ENCODE results near the gene FAM107A.

The FAM107A gene

GRCh38 chr3:58581328-58582091, 4.3 kb upstream of the FAM107A start:
- H3K27ac ChIP-seq, result no peak overlapping the region
- no peak for TF ChIP-seq ZFX (IDR thresholded peaks at IDR 0.05)
- no peak for TF ChIP-seq CTCF (conservative IDR thresholded peaks at IDR 0.05)

GRCh38 chr3:58580826-58581327, 3.7 kb upstream of the FAM107A start:
- TF ChIP-seq CTCF (conservative IDR thresholded peaks at IDR 0.05) (no peak), ZFX (IDR thresholded peaks at IDR 0.05) (no peak)
- no peak overlapping the region for H3K27ac ChIP-seq

DNA sequence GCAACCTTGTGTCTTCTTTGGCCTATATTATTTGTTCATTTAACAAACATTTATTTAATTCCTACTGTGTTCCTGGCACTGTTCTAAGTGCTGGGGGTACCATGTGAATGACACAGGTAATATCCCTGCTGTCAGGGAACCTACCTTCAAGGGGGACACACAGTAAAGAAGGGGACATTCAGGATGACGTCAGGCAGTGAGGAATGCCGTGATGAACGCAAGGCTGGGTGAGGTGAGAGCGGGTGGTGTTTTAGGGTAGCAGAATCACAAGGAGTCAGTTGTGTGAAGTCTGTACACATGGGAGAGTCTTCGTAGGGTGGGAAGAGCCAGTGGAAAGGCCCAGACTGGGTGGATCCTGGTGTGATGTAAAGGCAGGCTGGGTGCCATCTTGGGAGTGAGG, 1.7 kb upstream of the FAM107A start:
- no peak overlapping the region for H3K27ac ChIP-seq

DNA sequence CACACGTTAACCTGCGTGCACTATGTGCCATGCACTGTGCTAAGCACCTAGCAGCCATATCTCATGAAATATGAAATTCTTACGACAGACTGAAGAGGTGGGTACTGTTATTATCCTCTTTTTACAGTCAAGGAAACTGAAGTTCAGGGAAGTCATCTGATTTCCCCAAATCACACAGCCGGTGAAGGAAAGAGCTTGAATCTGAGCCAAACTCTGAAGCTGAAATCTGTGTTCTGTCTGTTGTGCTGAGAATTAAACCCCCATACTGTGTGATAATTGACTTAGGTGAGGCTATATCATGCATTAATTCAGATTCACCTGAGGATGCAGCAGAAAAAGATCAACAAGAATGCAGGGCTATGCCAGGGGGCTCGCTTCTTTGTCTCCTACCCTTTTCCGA, 475 bp downstream of the FAM107A start:
- no peak overlapping the region for H3K27ac ChIP-seq
- TF ChIP-seq ZFX (IDR thresholded peaks at IDR 0.05), result no peak
- TF ChIP-seq CTCF (conservative IDR thresholded peaks at IDR 0.05), result no peak

More for the DNA sequence above, 1.7 kb upstream of the FAM107A start:
- TF ChIP-seq CTCF (conservative IDR thresholded peaks at IDR 0.05) (no peak), ZFX (IDR thresholded peaks at IDR 0.05) (no peak)

DNA sequence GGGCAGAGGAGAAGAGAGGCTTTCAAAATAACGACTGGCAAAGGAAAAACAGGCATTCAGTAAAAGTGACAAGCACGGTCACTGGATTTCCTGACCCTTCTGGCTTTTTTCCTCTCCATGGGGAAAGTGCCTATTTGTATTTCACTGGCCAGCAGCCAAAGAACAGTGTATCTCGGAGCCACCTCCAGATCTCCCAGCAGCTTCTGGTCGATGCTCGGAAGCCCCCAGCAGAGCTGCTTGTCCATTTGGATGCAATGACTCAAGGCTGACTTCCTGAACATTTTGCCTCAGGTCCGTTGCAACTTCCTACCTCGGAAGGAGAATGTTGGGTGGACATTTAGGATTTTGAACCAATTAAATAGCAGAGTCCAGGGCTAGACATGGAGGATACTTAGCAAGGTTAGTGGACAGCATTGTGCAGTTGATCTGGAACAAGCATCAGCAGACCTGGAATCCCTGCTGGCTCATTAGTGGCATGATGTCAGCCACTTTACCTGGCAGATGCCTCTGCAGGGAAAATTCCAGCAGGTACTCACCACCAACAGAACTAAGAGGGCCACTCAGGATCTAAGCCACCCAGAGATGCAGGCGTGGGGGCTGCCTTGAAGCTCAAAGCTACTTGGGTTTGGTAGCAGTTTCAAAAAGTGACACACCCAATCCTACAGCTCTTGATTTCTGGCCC, 1.1 kb downstream of the FAM107A start:
- TF ChIP-seq CTCF (conservative IDR thresholded peaks at IDR 0.05) (no peak), ZFX (IDR thresholded peaks at IDR 0.05) (no peak)
- H3K27ac ChIP-seq, result no peak overlapping the region

DNA sequence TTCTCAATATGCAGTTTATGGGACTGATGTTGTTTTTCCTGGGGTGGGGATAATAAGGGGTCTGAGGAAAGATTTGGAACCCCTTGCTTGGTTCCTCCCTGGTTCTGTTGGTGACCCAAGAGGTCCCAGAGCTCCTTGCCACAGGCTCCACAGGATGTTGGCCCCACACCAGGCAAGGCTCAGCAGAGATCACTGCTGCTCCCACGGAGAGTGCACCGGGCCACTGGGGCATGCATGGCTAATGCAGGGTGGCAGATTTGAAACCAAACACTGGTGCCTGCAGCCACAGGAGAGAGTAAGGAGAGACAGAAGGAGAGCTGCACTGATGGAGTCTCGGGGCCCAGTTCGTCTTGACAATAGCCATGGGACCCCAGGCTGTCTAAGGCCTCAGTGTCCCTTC, 2.5 kb downstream of the FAM107A start:
- TF ChIP-seq CTCF (conservative IDR thresholded peaks at IDR 0.05), result no peak
- no peak for TF ChIP-seq ZFX (IDR thresholded peaks at IDR 0.05)
- H3K27ac ChIP-seq, result no peak overlapping the region

- TF ChIP-seq CTCF (conservative IDR thresholded peaks at IDR 0.05), result no peak
- no peak for TF ChIP-seq ZFX (IDR thresholded peaks at IDR 0.05)
- H3K27ac ChIP-seq, result no peak overlapping the region
These were observed 3.1 kb downstream of the FAM107A start for GRCh38 chr3:58574106-58574505.
